Measurements from ENCODE around the gene POU2F1. TPM values are rescaled to one million over a fixed set of nuclear protein-coding genes. Genes with fewer than 3 reads are reported as not detected.

POU2F1 gene
- total and polyA plus RNA-seq, 2 donors (not counting 1 experiment from before 2014, with no cell fraction given), result 5.2 to 48.8 TPM

GRCh38 chr1:167408355-167408754, 187.7 kb downstream of the POU2F1 start:
- H3K4me3 ChIP-seq (ENCODE audit: control extremely low read depth in 1 of 5, extremely low read depth in 1 of 5, insufficient read depth in 1 of 5, low read depth in 2 of 5, low read length in 4 of 5), result no peak overlapping the region
- no peak for ATAC-seq (ENCODE audit: low read depth)
- no peaks in the 10 kb centered on the region for H4K20me1 ChIP-seq (ENCODE audit: control insufficient read depth, insufficient read depth, low read length, poor library complexity, severe bottlenecking)
- H3K27me3 Mint-ChIP-seq, result no peaks in the 10 kb centered on the region
- WGBS (ENCODE audit: insufficient coverage), result no CpG with 5 or more reads among the region's 1 CpG
- POLR2A ChIA-PET, result no interaction called here
- no peaks in the 10 kb centered on the region for H3K9me3 Mint-ChIP-seq (ENCODE audit: insufficient read depth)
- no peak overlapping the region for H3K4me3 Mint-ChIP-seq
- H3K4me1 ChIP-seq (ENCODE audit: control insufficient read depth in 2 of 2, insufficient read depth in 2 of 2, low read length in 2 of 2), result no peaks in the 10 kb centered on the region
- no peak overlapping the region for H3K4me2 ChIP-seq (replicated peaks; ENCODE audit: low read depth, low read length, poor library complexity, severe bottlenecking)
- H3K27me3 ChIP-seq (replicated peaks in 1 of 4; ENCODE audit: control extremely low read depth in 1 of 4, control insufficient read depth in 3 of 4, insufficient read depth in 4 of 4, low read length in 3 of 4), result no peaks in the 10 kb centered on the region
- H3K4me1 Mint-ChIP-seq, result peaks cover 6% of the 10 kb centered on the region
- TF ChIP-seq EZH2 (IDR thresholded peaks at IDR 0.05; ENCODE audit: borderline replicate concordance, insufficient read depth, low read depth, low read length, poor library complexity, severe bottlenecking) (no peak), CTCF (IDR thresholded peaks at IDR 0.05) (no peak)
- H3K79me2 ChIP-seq (ENCODE audit: control insufficient read depth, insufficient read depth, low read length), result no peaks in the 10 kb centered on the region
- intact Hi-C loops (cut with micrococcal nuclease), result no loop called here
- peaks cover 5 to 49% of the 10 kb centered on the region in 2 experiments for H3K36me3 ChIP-seq (replicated peaks in 1 of 2; ENCODE audit: control extremely low read depth in 1 of 2, control insufficient read depth in 1 of 2, extremely low read depth in 1 of 2, insufficient read depth in 2 of 2, low read length in 1 of 2)
- H3K9ac ChIP-seq (ENCODE audit: low read length), result no peak overlapping the region
- no peaks in the 10 kb centered on the region for H3K9me3 ChIP-seq (ENCODE audit: control extremely low read depth in 1 of 3, control insufficient read depth in 2 of 3, insufficient read depth in 1 of 3, low read length in 2 of 3)
- no peak overlapping the region for H3K27ac Mint-ChIP-seq
- no peak for DNase-seq
- no peak overlapping the region for H3K27ac ChIP-seq (ENCODE audit: low read length in 2 of 2)
- CTCF ChIA-PET, result interaction anchor here (1.0 to 4.0 kb wide), 5 partner anchors 9 to 498 kb away, joined by 3 to 22 read pairs (median 3); no protein-coding TSS in a partner anchor
- no peak overlapping the region for H2AFZ ChIP-seq (ENCODE audit: insufficient read depth, low read depth, low read length, poor library complexity, severe bottlenecking)

- Mint-ChIP-seq H3K9me3 (ENCODE audit: insufficient read depth) (no peaks in the 10 kb centered on the region), H3K27ac (no peak overlapping the region), H3K4me3 (no peak overlapping the region), H3K4me1 (peaks cover 6% of the 10 kb centered on the region), H3K27me3 (no peaks in the 10 kb centered on the region)
- Histone ChIP-seq H3K9ac (ENCODE audit: low read length) (no peak overlapping the region), H3K36me3 (replicated peaks in 1 of 2; ENCODE audit: control extremely low read depth in 1 of 2, control insufficient read depth in 1 of 2, extremely low read depth in 1 of 2, insufficient read depth in 2 of 2, low read length in 1 of 2) (peaks cover 6 to 50% of the 10 kb centered on the region in 2 experiments), H3K27me3 (replicated peaks in 1 of 4; ENCODE audit: control extremely low read depth in 1 of 4, control insufficient read depth in 3 of 4, insufficient read depth in 4 of 4, low read length in 3 of 4) (no peaks in the 10 kb centered on the region), H3K79me2 (ENCODE audit: control insufficient read depth, insufficient read depth, low read length) (no peaks in the 10 kb centered on the region), H3K4me2 (replicated peaks; ENCODE audit: low read depth, low read length, poor library complexity, severe bottlenecking) (no peak overlapping the region), H3K9me3 (ENCODE audit: control extremely low read depth in 1 of 3, control insufficient read depth in 2 of 3, insufficient read depth in 1 of 3, low read length in 2 of 3) (no peaks in the 10 kb centered on the region), H3K4me3 (ENCODE audit: control extremely low read depth in 1 of 5, extremely low read depth in 1 of 5, insufficient read depth in 1 of 5, low read depth in 2 of 5, low read length in 4 of 5) (no peak overlapping the region), H3K27ac (ENCODE audit: low read length in 2 of 2) (no peak overlapping the region), H2AFZ (ENCODE audit: insufficient read depth, low read depth, low read length, poor library complexity, severe bottlenecking) (no peak overlapping the region), H4K20me1 (ENCODE audit: control insufficient read depth, insufficient read depth, low read length, poor library complexity, severe bottlenecking) (no peaks in the 10 kb centered on the region), H3K4me1 (ENCODE audit: control insufficient read depth in 2 of 2, insufficient read depth in 2 of 2, low read length in 2 of 2) (no peaks in the 10 kb centered on the region)
- no CpG with 5 or more reads among the region's 1 CpG for WGBS (ENCODE audit: insufficient coverage)
- ATAC-seq (ENCODE audit: low read depth), result no peak
- ChIA-PET POLR2A (no interaction called here), CTCF (interaction anchor here (0.9 to 4.0 kb wide), 9 partner anchors 8 to 499 kb away, joined by 3 to 22 read pairs (median 3); no protein-coding TSS in a partner anchor)
- peak; percentile 19 for DNase-seq
- intact Hi-C loops (cut with micrococcal nuclease), result no loop called here
- no peak for TF ChIP-seq EZH2 (IDR thresholded peaks at IDR 0.05; ENCODE audit: borderline replicate concordance, insufficient read depth, low read depth, low read length, poor library complexity, severe bottlenecking)
- TF ChIP-seq CTCF (IDR thresholded peaks at IDR 0.05), result peak; percentile 14
Observed at GRCh38 chr1:167409183-167409582, 188.5 kb downstream of the POU2F1 start.
